H9 (cell line): ENCODE data around the gene DHX40. TPM values are rescaled to one million over a fixed set of nuclear protein-coding genes. Genes with fewer than 3 reads are reported as not detected.
A peak's percentile ranks its signal among the peaks of the same experiment; 100 is the strongest.

Experiments used
- DNase-seq: peaks from one replicate; pipeline ENCODE4 v3.0.0-alpha.2; 2017
- H2AFZ ChIP-seq: one replicate; pipeline ENCODE4 v1.6.1; 2013; ENCODE audit warnings: mild to moderate bottlenecking, low read length, control low read depth, moderate library complexity
- H2AK5ac ChIP-seq: 2 replicates; pipeline ENCODE4 v1.6.1; 2013; ENCODE audit warnings: low read length, control low read depth, mixed read lengths; ENCODE audit not compliant: insufficient read length
- H2BK120ac ChIP-seq: one replicate; pipeline ENCODE4 v1.6.1; 2013; ENCODE audit warnings: low read depth, mild to moderate bottlenecking, low read length, control low read depth, inconsistent platforms; ENCODE audit not compliant: poor library complexity, severe bottlenecking
- H2BK12ac ChIP-seq: 2 replicates; pipeline ENCODE4 v1.6.1; 2013; ENCODE audit warnings: low read length, control low read depth, mixed read lengths, low read depth; ENCODE audit not compliant: insufficient read length
- H2BK15ac ChIP-seq: 2 replicates; pipeline ENCODE4 v1.6.1; 2013; ENCODE audit warnings: low read depth, low read length, control low read depth
- H2BK20ac ChIP-seq: one replicate; pipeline ENCODE4 v1.6.1; 2013; ENCODE audit warnings: low read depth, mild to moderate bottlenecking, low read length, control low read depth, inconsistent platforms; ENCODE audit not compliant: poor library complexity, severe bottlenecking
- H2BK5ac ChIP-seq: 2 replicates; pipeline ENCODE4 v1.6.1; 2013; ENCODE audit warnings: low read length, control low read depth, mixed read lengths; ENCODE audit not compliant: insufficient read length
- H3K14ac ChIP-seq: 2 replicates; pipeline ENCODE4 v1.6.1; 2013; ENCODE audit warnings: low read length, control low read depth; ENCODE audit not compliant: insufficient read depth
- H3K18ac ChIP-seq: 2 replicates; pipeline ENCODE4 v1.6.1; 2013; ENCODE audit warnings: low read depth, mild to moderate bottlenecking, mixed read lengths, low read length, control low read depth; ENCODE audit not compliant: insufficient read length
- H3K23ac ChIP-seq: 2 replicates; pipeline ENCODE4 v1.6.1; 2013; ENCODE audit warnings: low read length, control low read depth, mixed read lengths, low read depth; ENCODE audit not compliant: insufficient read length
- H3K23me2 ChIP-seq: 2 replicates; pipeline ENCODE4 v1.6.1; 2013; ENCODE audit warnings: low read depth, mild to moderate bottlenecking, mixed read lengths, low read length, control low read depth; ENCODE audit not compliant: insufficient read length, poor library complexity, severe bottlenecking
- H3K27ac ChIP-seq: 2 replicates; pipeline ENCODE4 v1.5.1; 2013; ENCODE audit warnings: low read length, control low read depth, mixed read lengths, low read depth; ENCODE audit not compliant: insufficient read length
- H3K27me3 ChIP-seq: 2 replicates; pipeline ENCODE4 v1.6.1; 2013; ENCODE audit warnings: low read length, control low read depth, inconsistent platforms; ENCODE audit not compliant: insufficient read depth
- H3K4ac ChIP-seq: 2 replicates; pipeline ENCODE4 v1.6.1; 2013; ENCODE audit warnings: low read depth, mild to moderate bottlenecking, control low read depth, inconsistent platforms, low read length, moderate library complexity
- H3K4me1 ChIP-seq: 2 replicates; pipeline ENCODE4 v1.6.1; 2013; ENCODE audit warnings: low read length, control low read depth, inconsistent platforms; ENCODE audit not compliant: insufficient read depth
- H3K4me2 ChIP-seq: 2 replicates; pipeline ENCODE4 v1.6.1; 2013; ENCODE audit warnings: low read length, control low read depth, mixed read lengths; ENCODE audit not compliant: insufficient read length, insufficient read depth
- H3K56ac ChIP-seq: 2 replicates; pipeline ENCODE4 v1.6.1; 2013; ENCODE audit warnings: low read depth, mild to moderate bottlenecking, mixed read lengths, low read length, control low read depth; ENCODE audit not compliant: insufficient read length
- H3K79me1 ChIP-seq: 2 replicates; pipeline ENCODE4 v1.6.1; 2013; ENCODE audit warnings: low read depth, mild to moderate bottlenecking, moderate library complexity, low read length, control low read depth, inconsistent platforms; ENCODE audit not compliant: insufficient read depth, poor library complexity, severe bottlenecking
- H3K79me2 ChIP-seq: 2 replicates; pipeline ENCODE4 v1.6.1; 2013; ENCODE audit warnings: low read length, control low read depth, inconsistent platforms; ENCODE audit not compliant: insufficient read depth
- H3K9ac ChIP-seq: 2 replicates; pipeline ENCODE4 v1.6.1; 2013; ENCODE audit warnings: low read length, control low read depth, mixed read lengths; ENCODE audit not compliant: insufficient read length; ENCODE audit errors: extremely low read depth
- H3K9me3 ChIP-seq: one replicate; pipeline ENCODE4 v1.6.1; 2013; ENCODE audit warnings: low read depth, low read length, inconsistent platforms; ENCODE audit not compliant: control insufficient read depth
- H3T11ph ChIP-seq: one replicate; pipeline ENCODE4 v1.6.1; 2013; ENCODE audit warnings: mild to moderate bottlenecking, low read length, control low read depth, inconsistent platforms
- H4K20me1 ChIP-seq: one replicate; pipeline ENCODE4 v1.6.1; 2013; ENCODE audit not compliant: control insufficient read depth, insufficient read length, insufficient read depth
- H4K5ac ChIP-seq: 2 replicates; pipeline ENCODE4 v1.6.1; 2013; ENCODE audit warnings: low read depth, mild to moderate bottlenecking, mixed read lengths, low read length, control low read depth; ENCODE audit not compliant: insufficient read length
- H4K8ac ChIP-seq: replicated peaks from 2 replicates; pipeline ENCODE4 v1.6.1; 2013; ENCODE audit warnings: low read length, control low read depth, mixed read lengths, low read depth; ENCODE audit not compliant: insufficient read length
- H4K91ac ChIP-seq: 2 replicates; pipeline ENCODE4 v1.6.1; 2013; ENCODE audit warnings: low read depth, mild to moderate bottlenecking, moderate library complexity, mixed read lengths, low read length, control low read depth; ENCODE audit not compliant: insufficient read length
- H3K27ac Mint-ChIP-seq, 3 experiments: 2 replicates in 2 of 3; 3 replicates in 1 of 3; pipeline ENCODE4 v1.8.0; 2020 to 2021; ENCODE audit warnings: mixed read lengths in 3 of 3, mild to moderate bottlenecking in 1 of 3, moderate library complexity in 1 of 3
- H3K27me3 Mint-ChIP-seq: 2 replicates; pipeline ENCODE4 v1.8.0; 2021; ENCODE audit warnings: low read depth, mild to moderate bottlenecking, moderate library complexity, mixed read lengths
- H3K36me3 Mint-ChIP-seq, 3 experiments: 2 replicates in 2 of 3; 3 replicates in 1 of 3; pipeline ENCODE4 v1.8.0; 2020 to 2021; ENCODE audit warnings: low read depth in 3 of 3, mixed read lengths in 3 of 3; ENCODE audit not compliant: insufficient read depth in 1 of 3
- H3K4me1 Mint-ChIP-seq, 2 experiments: 2 replicates each; pipeline ENCODE4 v1.8.0; 2020; ENCODE audit warnings: mixed read lengths in 2 of 2
- H3K4me3 Mint-ChIP-seq, 2 experiments: 2 replicates in 1 of 2; 3 replicates in 1 of 2; pipeline ENCODE4 v1.8.0; 2020 to 2021; ENCODE audit warnings: mild to moderate bottlenecking in 2 of 2, mixed read lengths in 2 of 2, moderate library complexity in 1 of 2
- H3K9me3 Mint-ChIP-seq, 2 experiments: 2 replicates in 1 of 2; 3 replicates in 1 of 2; pipeline ENCODE4 v1.8.0; 2020; ENCODE audit warnings: mild to moderate bottlenecking in 2 of 2, mixed read lengths in 2 of 2, moderate library complexity in 1 of 2
- CTCF ChIP-seq: fragments of 200-600 bp; sonication (generic); conservative IDR thresholded peaks from 3 replicates; pipeline ENCODE4 v1.8.0; 2021; ENCODE audit warnings: antibody characterized with exemption, mild to moderate bottlenecking
- WGBS: extraction: QIAGEN DNeasy Blood & Tissue Kit; methylation state at CpG from one replicate; pipeline ENCODE4 v1.1.7; 2013; ENCODE audit warnings: missing lambda C conversion rate, low lambda C conversion rate, mixed read lengths; ENCODE audit not compliant: insufficient read length; ENCODE audit errors: extremely low coverage; 5-methylcytosine and 5-hydroxymethylcytosine counted together
- total RNA-seq: library from RNA; stranded (reverse); gene quantifications from 2 replicates; pipeline ENCODE4 v1.2.1, GENCODE V29; 2021

Gene DHX40
- total RNA-seq, 1 experiment from 2014 or later: 28.8 TPM

GRCh38 chr17:59601130-59601529, 35.7 kb downstream of the DHX40 start:
- Histone ChIP-seq H2BK12ac (no peak overlapping the region), H3K4me1 (no peaks in the 10 kb centered on the region), H2BK20ac (no peak overlapping the region), H3K79me1 (no peaks in the 10 kb centered on the region), H3K27ac (no peak overlapping the region), H3K56ac (no peak overlapping the region), H2BK120ac (no peak overlapping the region), H3K14ac (no peak overlapping the region), H4K5ac (no peak overlapping the region), H3K18ac (no peak overlapping the region), H3K79me2 (no peaks in the 10 kb centered on the region), H2AK5ac (no peak overlapping the region), H2BK15ac (no peak overlapping the region), H4K8ac (no peak overlapping the region), H3K4ac (no peak overlapping the region), H2AFZ (no peak overlapping the region), H3K23ac (no peak overlapping the region), H3T11ph (no peak overlapping the region), H3K4me2 (no peak overlapping the region), H3K23me2 (no peaks in the 10 kb centered on the region), H2BK5ac (no peak overlapping the region), H4K91ac (no peak overlapping the region), H4K20me1 (no peaks in the 10 kb centered on the region), H3K27me3 (no peaks in the 10 kb centered on the region), H3K9me3 (no peaks in the 10 kb centered on the region), H3K9ac (no peak overlapping the region)
- H3K9me3 Mint-ChIP-seq: no peaks in the 10 kb centered on the region
- no peak for TF ChIP-seq CTCF
- no peak overlapping the region for H3K4me3 Mint-ChIP-seq
- H3K36me3 Mint-ChIP-seq: peaks cover 6 to 45% (median 45%) of the 10 kb centered on the region in 3 experiments
- no peak for DNase-seq
- peaks cover 3 to 7% of the 10 kb centered on the region in 2 experiments; a peak in 3 of 4 replicates for H3K4me1 Mint-ChIP-seq
- WGBS: no CpG with 5 or more reads among the region's 2 CpGs
- peak overlapping the region in 1 of 3 experiments; percentile 63; a peak in 2 of 7 replicates for H3K27ac Mint-ChIP-seq
- no peaks in the 10 kb centered on the region for H3K27me3 Mint-ChIP-seq
